Heart right ventricle (tissue), 16 donors: ENCODE measurements around the gene FHIT. TPM values are rescaled to one million over a fixed set of nuclear protein-coding genes. Genes with fewer than 3 reads are reported as not detected.

ENCODE experiments used
- ATAC-seq, 8 donors: fragments of 200-7000 bp; cut with Tn5 transposase; one replicate each; pipeline ENCODE4 v1.9.1; 2020; ENCODE audit warnings: mild to moderate bottlenecking in 8 of 8, moderate library complexity in 8 of 8, moderate number of reproducible peaks in 1 of 8
- DNase-seq, 2 donors: peaks; one replicate each; pipeline ENCODE4 v3.0.0-alpha.2; 2020
- H3K27ac ChIP-seq, 10 donors: fragments of 200-600 bp; sonication (generic) in 2 of 10; one replicate each; pipeline versions ENCODE4 v1.5.0 to v1.8.0; 2020 to 2022; ENCODE audit warnings: mild to moderate bottlenecking in 3 of 10
- H3K27me3 ChIP-seq, 7 donors: fragments of 200-600 bp; one replicate each; pipeline ENCODE4 v1.8.0; 2021 to 2022; ENCODE audit warnings: mild to moderate bottlenecking in 2 of 7
- H3K36me3 ChIP-seq, 9 donors: fragments of 200-600 bp; sonication (generic) in 1 of 9; one replicate each; pipeline versions ENCODE4 v1.5.0 to v1.8.0; 2020 to 2022; ENCODE audit warnings: mild to moderate bottlenecking in 2 of 9
- H3K4me1 ChIP-seq, 9 donors: fragments of 200-600 bp; sonication (generic) in 1 of 9; one replicate each; pipeline versions ENCODE4 v1.5.0 to v1.8.0; 2020 to 2022; ENCODE audit warnings: mild to moderate bottlenecking in 4 of 9
- H3K4me3 ChIP-seq, 10 donors: fragments of 200-600 bp; sonication (generic) in 2 of 10; one replicate each; pipeline versions ENCODE4 v1.5.0 to v1.8.0; 2020 to 2022; ENCODE audit warnings: mild to moderate bottlenecking in 7 of 10, moderate library complexity in 2 of 10
- H3K9me3 ChIP-seq, 11 donors: fragments of 200-600 bp in 10 of 11; sonication (generic) in 2 of 11; one replicate each; pipeline versions ENCODE4 v1.5.0 to v1.8.0; 2013 to 2022; ENCODE audit warnings: mild to moderate bottlenecking in 2 of 11, control low read depth in 1 of 11, moderate library complexity in 1 of 11
- CTCF ChIP-seq, 9 donors: fragments of 200-600 bp; sonication (generic) in 2 of 9; IDR thresholded peaks; one replicate each; pipeline versions ENCODE4 v1.5.0 to v1.8.0; 2021 to 2022; ENCODE audit warnings: antibody characterized with exemption in 9 of 9, mild to moderate bottlenecking in 5 of 9, moderate library complexity in 1 of 9
- WGBS, 2 donors: extraction: QIAGEN DNeasy Blood & Tissue Kit; methylation state at CpG; one replicate each; pipeline ENCODE4 v1.1.7; 2013; ENCODE audit warnings: inconsistent platforms in 1 of 2; 5-methylcytosine and 5-hydroxymethylcytosine counted together
- intact Hi-C, 10 donors: fragments of 100-400 bp; cut with DNase I; formaldehyde crosslinking; loops; one replicate each; pipeline versions ENCODE4 v1.11.1 to v1.14.2; 2022
- polyA plus RNA-seq, 2 donors: library from polyadenylated mRNA; stranded (reverse); fragments of 200-250 nt; gene quantifications; one replicate each; pipeline ENCODE4 v1.2.3, GENCODE V29; 2013
- total RNA-seq, 10 donors: library from RNA; stranded (reverse); fragmentation: NEBNext Ultra II Directional in 3 of 10; extraction: Animal tissue kit (Norgen Biotek cat#: 25700) in 3 of 10; gene quantifications; one replicate each; pipeline versions ENCODE4 v1.2.1 to v1.2.4, GENCODE V29; 2021 to 2023
- donor health status: Arrhythmogenic right ventricular cardiomyopathy.
- donor health status: ischemic (EF 13 %, LVEDD 7.1; RV severe dilation, severe dysfunction).
- donor health status: healthy with polysubstance abuse.
- donor health status: DM: no; HTN: yes; CAD: no.
- donor health status: DM: no; HTN: no; CAD: no.
- donor health status: ischemic (EF 25% LVEDD 6.9; RV normal size, moderate dysfunction).
- donor health status: ischemic (EF 25% LVEDD 5.7; RV mildly dilated, moderate dysfunction).
- donor health status: healthy.
- donor health status: DM: yes; HTN: yes; CAD: no.
- donor health status: Ischemic cardiomyopathy.
- donor health status: ischemic (EF 35%, LVEDD 5.7; RV mildly dilated, moderate dysfunction).
- donor health status: nonischemic (EF 11% LVEDD 7.7; RV severe dilation, severe dysfunction).
- donor health status: DM: yes; HTN: yes; CAD: no.
- donor health status: PGD.
- donor health status: ischemic (EF 29% LVEDD 5.4; RV normal size, mild dysfunction).
- donor health status: nonischemic (EF 23%, LVEDD 6.1; RV moderate dilation, normal function).

The FHIT gene
- total and polyA plus RNA-seq, 12 donors: 4.7 to 25.5 (median 18.3) TPM

GRCh38 chr3:61138401-61138800 is 112.9 kb downstream of the FHIT start:
- no peak for ATAC-seq
- H3K27ac ChIP-seq: no peak overlapping the region
- intact Hi-C loops: no loop called here
- H3K4me3 ChIP-seq: no peak overlapping the region
- WGBS, 2 donors: 86 to 88% methylated on average over 5 of the region's 5 CpGs
- H3K9me3 ChIP-seq: no peaks in the 10 kb centered on the region
- H3K36me3 ChIP-seq: no peaks in the 10 kb centered on the region
- no peaks in the 10 kb centered on the region for H3K27me3 ChIP-seq
- no peak for DNase-seq
- no peaks in the 10 kb centered on the region for H3K4me1 ChIP-seq
- no peak for TF ChIP-seq CTCF (IDR thresholded peaks at IDR 0.05)

GRCh38 chr3:61136191-61136590 is 115.1 kb downstream of the FHIT start:
- DNase-seq (no peak), ATAC-seq (no peak)
- TF ChIP-seq CTCF (IDR thresholded peaks at IDR 0.05): no peak
- H3K9me3 ChIP-seq: no peaks in the 10 kb centered on the region
- no peak overlapping the region for H3K4me3 ChIP-seq
- H3K27me3 ChIP-seq: no peaks in the 10 kb centered on the region
- 88 to 91% methylated on average over 5 of the region's 5 CpGs for WGBS, 2 donors
- no peaks in the 10 kb centered on the region for H3K36me3 ChIP-seq
- no peak overlapping the region for H3K27ac ChIP-seq
- no peaks in the 10 kb centered on the region for H3K4me1 ChIP-seq
- intact Hi-C loops: no loop called here

- H3K36me3 ChIP-seq: no peaks in the 10 kb centered on the region
- H3K27ac ChIP-seq: no peak overlapping the region
- H3K9me3 ChIP-seq: no peaks in the 10 kb centered on the region
- H3K4me3 ChIP-seq: no peak overlapping the region
- WGBS, 2 donors: 93 to 94% methylated on average over 3 of the region's 3 CpGs
- no peak for ATAC-seq
- intact Hi-C loops: no loop called here
- TF ChIP-seq CTCF (IDR thresholded peaks at IDR 0.05): no peak
- H3K4me1 ChIP-seq: no peaks in the 10 kb centered on the region
- no peaks in the 10 kb centered on the region for H3K27me3 ChIP-seq
- no peak for DNase-seq
These were observed 116.7 kb downstream of the FHIT start for GRCh38 chr3:61134532-61134931.

GRCh38 chr3:61132062-61132461 is 119.2 kb downstream of the FHIT start:
- Histone ChIP-seq H3K27me3 (no peaks in the 10 kb centered on the region), H3K4me3 (no peak overlapping the region), H3K27ac (no peak overlapping the region), H3K4me1 (no peaks in the 10 kb centered on the region), H3K9me3 (no peaks in the 10 kb centered on the region), H3K36me3 (no peaks in the 10 kb centered on the region)
- ATAC-seq (no peak), DNase-seq (no peak)
- intact Hi-C loops: no loop called here
- no peak for TF ChIP-seq CTCF (IDR thresholded peaks at IDR 0.05)

- intact Hi-C loops: no loop called here
- no peak overlapping the region for H3K4me3 ChIP-seq
- WGBS, 2 donors: 88 to 89% methylated on average over 2 of the region's 2 CpGs
- TF ChIP-seq CTCF (IDR thresholded peaks at IDR 0.05): no peak
- H3K36me3 ChIP-seq: no peaks in the 10 kb centered on the region
- H3K27ac ChIP-seq: no peak overlapping the region
- DNase-seq (no peak), ATAC-seq (no peak)
- no peaks in the 10 kb centered on the region for H3K27me3 ChIP-seq
- H3K4me1 ChIP-seq: no peaks in the 10 kb centered on the region
- H3K9me3 ChIP-seq: peaks cover 0 to 24% (median 0%) of the 10 kb centered on the region in 11 donors
These were observed 132.4 kb downstream of the FHIT start for GRCh38 chr3:61118830-61119229.
